Erythroblast (primary cell): Measurements from ENCODE around the gene DENND5B.

ENCODE experiments used
- GATA1 ChIP-seq: IDR thresholded peaks from 2 replicates; pipeline ENCODE4 v1.6.1; 2011; ENCODE audit warnings: low read depth, mild to moderate bottlenecking, control low read depth, low read length, moderate library complexity
- POLR2A ChIP-seq: IDR thresholded peaks from 2 replicates; pipeline ENCODE4 v1.6.1; 2011; ENCODE audit warnings: mild to moderate bottlenecking, low read length

DNA sequence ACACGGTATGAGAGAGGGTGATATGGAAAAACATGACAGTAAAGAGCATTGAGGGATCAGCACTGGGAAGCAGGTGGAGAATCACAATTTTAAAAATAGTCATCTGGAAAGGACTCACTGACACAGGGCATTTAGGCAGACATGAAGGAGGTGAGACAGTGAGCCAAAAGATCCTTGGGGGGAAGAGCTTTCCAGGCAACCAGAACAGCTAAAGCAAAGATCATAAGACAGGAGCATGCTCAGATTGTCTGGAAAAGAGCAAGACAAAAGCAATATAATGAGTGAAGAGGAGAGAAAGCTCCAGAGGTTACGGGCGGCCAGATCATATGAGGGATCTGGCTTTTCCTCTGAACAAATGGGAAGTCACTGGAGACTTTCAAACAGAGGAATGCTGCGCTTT, 63.9 kb downstream of the DENND5B start:
- TF ChIP-seq POLR2A = no peak
- TF ChIP-seq GATA1 = no peak
